ENCODE data around the gene KTN1. TPM values are rescaled to one million over a fixed set of nuclear protein-coding genes. Genes with fewer than 3 reads are reported as not detected.

The KTN1 gene
- total RNA-seq, 2 donors from 2014 or later: 177 to 272 TPM

DNA sequence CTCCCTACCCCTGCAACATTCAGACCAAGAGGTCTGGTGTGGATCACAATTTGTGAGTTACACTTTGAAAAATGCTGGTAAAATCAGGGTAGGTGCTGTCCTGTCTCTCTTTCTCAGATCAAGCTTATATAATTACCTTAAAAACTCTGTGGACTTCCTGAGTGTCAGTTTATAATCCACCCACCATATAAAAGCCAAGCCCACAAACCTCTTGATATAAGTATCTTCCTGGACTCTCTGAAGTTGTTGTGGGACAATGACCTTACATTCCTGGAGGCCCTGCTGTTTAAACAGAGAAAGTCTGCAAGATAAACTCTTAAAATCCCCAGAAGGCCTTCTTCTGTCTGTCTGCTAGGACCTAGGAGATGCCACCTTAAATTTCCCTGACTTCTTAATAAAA is 11.4 kb upstream of the KTN1 start:
- intact Hi-C loops (cut with DNase I): no loop called here
- DNase-seq (ENCODE audit: low spot score): no peak

DNA sequence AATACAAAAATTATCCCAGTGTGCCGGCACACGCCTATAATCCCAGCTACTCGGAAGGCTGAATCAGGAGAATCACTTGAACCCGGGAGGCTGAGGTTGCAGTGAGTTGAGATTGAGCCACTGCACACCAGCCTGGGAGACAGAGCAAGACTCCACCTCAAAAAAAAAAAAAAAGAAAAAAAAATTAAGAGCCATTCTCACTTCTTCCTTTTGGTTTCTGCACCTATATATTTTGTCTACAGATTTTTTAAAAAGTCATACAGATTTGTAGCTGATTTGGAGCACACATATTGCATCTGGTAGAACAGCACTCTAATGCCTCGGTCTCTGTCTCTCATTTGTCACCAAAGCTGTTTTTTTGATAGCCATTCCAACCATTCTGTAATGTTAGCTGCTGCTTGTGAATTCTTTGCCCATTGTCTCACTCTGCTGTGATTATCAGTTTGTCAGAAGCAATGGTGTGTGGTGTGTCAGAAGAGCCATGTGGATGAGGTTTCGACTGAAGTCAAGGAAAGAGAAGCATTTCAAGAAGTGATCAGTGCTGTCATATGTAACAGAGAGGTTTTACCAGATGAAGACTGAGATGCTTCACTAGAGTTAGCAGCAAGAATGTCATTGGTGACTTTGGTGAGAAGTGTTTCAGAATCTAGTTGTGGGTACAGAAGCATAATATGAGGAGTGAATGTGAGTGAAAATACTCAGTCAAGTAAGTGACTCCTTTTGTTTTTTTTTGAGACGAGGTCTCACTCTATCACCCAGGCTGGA is 8.7 kb upstream of the KTN1 start:
- intact Hi-C loops (cut with DNase I): no loop called here
- no peak for DNase-seq (ENCODE audit: low spot score)

DNA sequence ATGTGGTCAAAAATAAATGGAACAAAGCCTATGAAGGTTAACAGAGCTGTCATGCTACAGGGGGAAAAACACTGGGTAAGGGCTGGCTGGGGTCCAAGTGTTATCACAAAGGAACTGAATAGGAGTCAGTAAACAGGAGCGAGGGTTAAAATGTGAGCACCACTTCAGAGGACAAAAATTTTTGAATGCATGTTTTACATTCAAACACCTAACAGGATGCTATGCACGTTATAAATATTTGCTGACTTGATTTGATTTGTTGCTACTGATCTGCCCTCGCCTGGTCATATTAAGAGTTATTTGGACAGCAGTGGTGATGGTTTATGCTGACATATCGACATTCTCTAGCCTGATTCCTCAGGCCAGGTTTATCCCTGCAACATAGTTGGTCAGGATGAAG is 7.4 kb upstream of the KTN1 start:
- intact Hi-C loops (cut with DNase I): no loop called here
- no peak for DNase-seq (ENCODE audit: low spot score)

DNA sequence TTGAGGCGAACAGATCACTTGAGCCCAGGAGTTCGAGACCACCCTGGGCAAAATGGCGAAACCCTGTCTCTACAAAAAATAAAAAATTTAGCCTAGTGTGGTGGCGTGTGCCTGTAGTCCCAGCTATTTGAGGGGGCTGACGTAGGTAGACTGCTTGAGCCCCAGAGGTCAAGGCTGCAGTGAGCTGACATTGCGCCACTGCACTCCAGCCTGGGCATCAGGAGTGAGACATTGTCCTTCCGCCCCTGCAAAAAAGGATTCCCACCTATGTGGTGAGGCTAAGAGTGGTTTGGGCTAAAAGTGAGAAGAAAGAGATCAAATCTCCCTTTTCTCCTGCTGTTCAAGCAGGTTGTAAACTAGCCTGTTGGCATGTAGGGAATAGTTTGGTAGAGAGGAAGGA is 5.0 kb upstream of the KTN1 start:
- intact Hi-C loops (cut with DNase I): no loop called here
- no peak for DNase-seq (ENCODE audit: low spot score)

DNA sequence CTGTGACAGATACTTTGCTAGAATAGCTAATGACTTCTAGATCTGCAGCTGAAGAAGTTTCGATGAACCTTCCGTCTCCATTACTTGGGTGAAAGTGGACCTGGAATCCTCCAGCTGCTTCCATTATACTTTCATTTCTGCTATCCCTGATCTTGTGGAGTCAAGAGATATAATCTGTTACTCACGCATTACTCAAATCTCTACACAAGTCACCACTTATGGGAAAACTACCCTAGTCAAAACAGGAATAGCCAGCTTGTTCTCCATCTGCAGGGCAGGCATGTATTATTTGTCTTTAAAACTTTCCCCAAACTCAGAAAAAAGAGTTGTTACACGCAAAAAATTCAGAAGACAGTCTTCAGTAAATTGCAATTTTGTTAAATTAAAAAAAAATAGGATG is 2.8 kb upstream of the KTN1 start:
- DNase-seq (ENCODE audit: low spot score): no peak
- intact Hi-C loops (cut with DNase I): no loop called here

DNA sequence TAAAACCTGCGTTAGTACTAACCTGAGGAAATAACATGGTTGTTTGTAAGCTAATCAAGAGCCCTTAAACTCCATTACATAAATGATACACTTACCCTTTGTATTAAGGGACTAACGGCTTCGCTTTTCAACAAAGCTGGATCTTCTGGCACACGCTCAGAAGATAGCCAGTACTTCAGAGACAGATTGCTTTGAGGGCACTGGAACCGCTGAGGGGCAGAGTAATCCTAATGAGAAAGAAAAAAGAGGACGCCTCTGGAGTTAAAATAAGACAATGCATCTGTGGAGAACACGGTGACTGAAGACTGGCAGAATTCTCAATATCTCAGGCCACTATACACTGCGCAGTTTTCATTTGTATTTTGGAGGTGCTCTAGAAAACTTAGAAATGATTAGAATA is 1.5 kb upstream of the KTN1 start:
- DNase-seq (ENCODE audit: low spot score): no peak
- intact Hi-C loops (cut with DNase I): no loop called here

- peak; percentile 85 for DNase-seq (ENCODE audit: low spot score)
Observed at GRCh38 chr14:55580470-55581341, 699 bp downstream of the KTN1 start.

DNA sequence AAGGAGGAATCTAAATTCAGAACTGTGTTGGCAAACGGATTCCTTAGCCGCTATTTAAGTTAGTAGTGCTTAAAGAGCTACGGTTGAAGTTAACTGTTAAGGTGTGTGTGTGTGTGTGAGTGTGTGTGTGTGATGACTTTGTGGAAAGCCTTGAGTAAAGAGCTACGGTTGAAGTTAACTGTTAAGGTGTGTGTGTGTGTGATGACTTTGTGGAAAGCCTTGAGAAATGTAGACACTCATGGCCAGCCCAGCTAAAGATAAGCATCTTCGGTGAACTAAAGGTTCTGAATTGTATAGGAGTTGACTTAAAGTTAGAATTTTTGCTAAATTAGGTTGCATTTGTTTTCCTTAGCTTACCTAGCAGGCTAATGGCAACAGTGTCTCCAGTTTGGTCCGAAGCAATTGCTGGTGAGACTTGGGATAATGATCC is 1.4 kb downstream of the KTN1 start:
- intact Hi-C loops (cut with DNase I): no loop called here
- no peak for DNase-seq (ENCODE audit: low spot score)

More at GRCh38 chr14:55580470-55581341, 699 bp downstream of the KTN1 start:
- intact Hi-C loops (cut with DNase I): no loop called here

- intact Hi-C loops (cut with DNase I): no loop called here
- DNase-seq (ENCODE audit: low spot score): no peak
Observed at GRCh38 chr14:55582746-55583145, 2.7 kb downstream of the KTN1 start.

GRCh38 chr14:55583942-55584468 is 4.0 kb downstream of the KTN1 start:
- intact Hi-C loops (cut with DNase I): no loop called here
- DNase-seq (ENCODE audit: low spot score): no peak

DNA sequence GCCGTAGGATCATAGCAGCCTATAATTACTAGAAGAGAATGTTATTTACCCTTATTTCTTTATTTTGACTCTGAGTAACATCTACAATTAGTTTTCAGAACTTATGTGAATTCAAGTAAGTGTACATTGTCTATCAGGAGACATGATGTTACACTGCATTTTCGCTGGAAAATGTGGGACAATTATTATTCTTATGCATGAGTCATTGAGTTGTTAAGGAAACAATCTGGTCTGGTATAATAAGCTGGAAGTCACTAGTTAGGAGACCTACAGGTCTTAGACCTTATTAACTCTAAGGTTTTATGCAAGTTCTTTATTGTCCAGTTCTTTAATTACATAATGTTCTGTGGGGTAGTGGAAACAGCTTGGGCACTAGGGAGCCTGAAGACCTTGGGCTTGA is 5.8 kb downstream of the KTN1 start:
- intact Hi-C loops (cut with DNase I): no loop called here
- no peak for DNase-seq (ENCODE audit: low spot score)

GRCh38 chr14:55586411-55586810 is 6.4 kb downstream of the KTN1 start:
- intact Hi-C loops (cut with DNase I): no loop called here

GRCh38 chr14:55587847-55588246 is 7.8 kb downstream of the KTN1 start:
- intact Hi-C loops (cut with DNase I): no loop called here
- DNase-seq (ENCODE audit: low spot score): no peak

More at GRCh38 chr14:55586411-55586810, 6.4 kb downstream of the KTN1 start:
- no peak for DNase-seq (ENCODE audit: low spot score)

GRCh38 chr14:55588259-55588699 is 8.3 kb downstream of the KTN1 start:
- no peak for DNase-seq (ENCODE audit: low spot score)
- intact Hi-C loops (cut with DNase I): no loop called here

GRCh38 chr14:55589171-55589570 is 9.2 kb downstream of the KTN1 start:
- no peak for DNase-seq (ENCODE audit: low spot score)
- intact Hi-C loops (cut with DNase I): no loop called here

- intact Hi-C loops (cut with DNase I): no loop called here
- DNase-seq (ENCODE audit: low spot score): no peak
Observed at GRCh38 chr14:55592436-55592835, 12.4 kb downstream of the KTN1 start.

DNA sequence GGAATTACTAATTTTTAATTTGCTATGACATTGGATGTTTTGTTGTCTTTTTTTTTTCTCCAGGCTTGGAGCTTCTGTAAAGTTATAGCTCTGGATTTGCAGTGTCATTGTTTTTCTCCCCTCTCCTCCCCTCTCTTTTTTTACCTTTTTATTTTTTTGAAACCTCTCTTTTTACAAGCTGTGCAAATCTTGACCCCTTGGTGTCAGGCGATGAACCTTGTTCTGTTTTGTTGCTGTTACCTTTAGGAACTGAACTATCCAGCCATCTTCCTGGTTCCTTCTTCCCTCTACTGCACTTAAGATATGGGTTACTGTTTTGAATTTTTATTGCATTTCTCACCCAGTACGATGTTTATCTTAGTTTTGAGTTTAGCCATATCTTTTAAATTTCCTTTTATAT is 13.7 kb downstream of the KTN1 start:
- intact Hi-C loops (cut with DNase I): no loop called here
- no peak for DNase-seq (ENCODE audit: low spot score)

GRCh38 chr14:55599250-55599879 is 19.4 kb downstream of the KTN1 start:
- intact Hi-C loops (cut with DNase I): loop anchor here in 1 of 2 donors (5.0 kb wide), 1 partner anchor 1087 kb away; no protein-coding TSS in a partner anchor
- no peak for DNase-seq (ENCODE audit: low spot score)

DNA sequence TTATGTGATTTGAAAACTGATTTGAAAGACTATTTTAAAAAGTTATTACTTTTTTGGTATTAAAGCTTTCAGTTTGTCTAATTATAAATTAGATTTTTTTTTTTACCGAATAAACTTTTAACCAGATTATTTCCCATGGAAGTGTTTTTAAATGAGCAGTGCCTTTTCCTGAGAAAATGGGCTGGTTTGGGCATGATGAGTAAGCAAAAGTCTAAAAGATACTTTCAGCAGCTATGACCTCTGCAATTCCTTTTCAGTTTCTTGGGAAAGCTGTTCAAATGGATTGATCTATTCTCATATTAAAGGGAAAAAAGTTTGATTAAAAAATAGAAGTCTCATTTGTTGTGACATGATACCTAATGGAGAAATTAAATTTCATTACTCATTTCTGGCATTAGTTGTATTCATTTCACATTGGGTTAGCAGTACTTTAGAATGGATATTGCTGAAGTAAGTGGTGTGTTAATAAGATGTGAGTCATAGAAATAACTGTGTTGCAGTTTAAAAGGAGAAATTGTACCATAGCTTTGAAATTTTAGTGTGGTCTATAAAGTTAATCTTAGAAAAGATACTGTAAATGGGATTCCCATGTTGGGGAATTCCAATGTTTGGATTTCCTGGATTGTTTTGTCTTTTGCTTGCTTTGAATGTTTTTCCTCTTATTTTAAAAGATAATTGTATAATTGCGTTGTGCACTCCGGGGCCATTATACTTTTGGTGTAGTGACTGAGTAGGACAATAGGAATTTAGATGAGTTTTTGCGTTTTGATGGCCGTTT is 21.0 kb downstream of the KTN1 start:
- no peak for DNase-seq (ENCODE audit: low spot score)
- intact Hi-C loops (cut with DNase I): no loop called here
